Activated effector memory CD4-positive, alpha-beta T cell treated with anti-CD3 and anti-CD28 coated beads, Interleukin-2, amount 50 U/mL, for 16 hours (primary cell): ENCODE results near the gene CHIA.

Source experiments
- DNase-seq: peaks from one replicate; pipeline ENCODE4 v3.0.0-alpha.2; 2020

CHIA gene

GRCh38 chr1:111369645-111370044, 79.0 kb downstream of the CHIA start:
- DNase-seq, result no peak
